UCSD-AML1 (cell line): Measurements from ENCODE around the gene SLC22A3.

Experiments
- DNase-seq: peaks from one replicate; lab custom pipeline; 2025; ENCODE audit not compliant: unreplicated experiment; lab: John Stamatoyannopoulos, UW

SLC22A3 gene

GRCh38 chr6:160412993-160413392, 64.8 kb downstream of the SLC22A3 start:
- DNase-seq, result no peak

- DNase-seq, result no peak
These were observed 69.0 kb downstream of the SLC22A3 start for GRCh38 chr6:160417146-160417545.

- DNase-seq, result no peak
These were observed 69.4 kb downstream of the SLC22A3 start for GRCh38 chr6:160417550-160417949.

- no peak for DNase-seq
These were observed 70.2 kb downstream of the SLC22A3 start for GRCh38 chr6:160418370-160418769.

- DNase-seq, result no peak
These were observed 71.3 kb downstream of the SLC22A3 start for GRCh38 chr6:160419488-160419887.

- no peak for DNase-seq
These were observed 72.2 kb downstream of the SLC22A3 start for GRCh38 chr6:160420253-160420968.

- DNase-seq, result no peak
These were observed 72.9 kb downstream of the SLC22A3 start for GRCh38 chr6:160420969-160421556.

- no peak for DNase-seq
These were observed 73.7 kb downstream of the SLC22A3 start for GRCh38 chr6:160421854-160422253.

- no peak for DNase-seq
These were observed 76.1 kb downstream of the SLC22A3 start for GRCh38 chr6:160424256-160424655.

- DNase-seq, result no peak
These were observed 78.0 kb downstream of the SLC22A3 start for GRCh38 chr6:160426136-160426535.

GRCh38 chr6:160427312-160428068, 79.3 kb downstream of the SLC22A3 start:
- DNase-seq, result no peak

GRCh38 chr6:160428069-160428430, 79.9 kb downstream of the SLC22A3 start:
- DNase-seq, result no peak

GRCh38 chr6:160428818-160429619, 80.8 kb downstream of the SLC22A3 start:
- no peak for DNase-seq

GRCh38 chr6:160429620-160429895, 81.4 kb downstream of the SLC22A3 start:
- DNase-seq, result no peak

- no peak for DNase-seq
These were observed 82.0 kb downstream of the SLC22A3 start for GRCh38 chr6:160430203-160430602.

- no peak for DNase-seq
These were observed 82.6 kb downstream of the SLC22A3 start for GRCh38 chr6:160430751-160431150.

GRCh38 chr6:160431226-160431625, 83.0 kb downstream of the SLC22A3 start:
- DNase-seq, result no peak

- DNase-seq, result no peak
These were observed 83.7 kb downstream of the SLC22A3 start for GRCh38 chr6:160431791-160432404.

- DNase-seq, result peak; percentile 39
These were observed 87.8 kb downstream of the SLC22A3 start for GRCh38 chr6:160435935-160436334.

- DNase-seq, result no peak
These were observed 89.0 kb downstream of the SLC22A3 start for GRCh38 chr6:160437154-160437553.

- no peak for DNase-seq
These were observed 89.6 kb downstream of the SLC22A3 start for GRCh38 chr6:160437775-160438174.
